Caco-2 (cell line): ENCODE data around the gene CDK18. TPM values are rescaled to one million over a fixed set of nuclear protein-coding genes. Genes with fewer than 3 reads are reported as not detected.

Experiments
- BruUV-seq: library from RNA; stranded (reverse); fragments of 400-500 nt; replicated peaks from 2 replicates; lab custom pipeline; 2021; lab: Mats Ljungman, UMichigan
- CTCF ChIA-PET: fragments of 300-600 bp; sonication (Branson Sonifier 250); formaldehyde crosslinking; loops from one replicate; lab custom pipeline; 2022; ENCODE audit warnings: antibody characterized with exemption; lab: Charles Lee
- POLR2A ChIA-PET: fragments of 300-600 bp; sonication (Branson Sonifier 250); formaldehyde crosslinking; loops from one replicate; lab custom pipeline; 2022; ENCODE audit warnings: antibody characterized with exemption; lab: Charles Lee
- DNase-seq, 2 experiments: peaks; one replicate each; pipeline versions ENCODE4 v3.0.0 to v3.0.0-alpha.2; 2020 to 2022
- H3K27me3 ChIP-seq: replicated peaks from 2 replicates; pipeline ENCODE4 v1.6.0; 2011; ENCODE audit warnings: low read length; ENCODE audit not compliant: control insufficient read depth, insufficient read depth
- H3K36me3 ChIP-seq: 2 replicates; pipeline ENCODE4 v1.5.1; 2011; ENCODE audit warnings: low read length; ENCODE audit not compliant: control insufficient read depth, insufficient read depth
- H3K4me1 ChIP-seq: fragments of 250-450 bp; sonication (Bioruptor Pico); 2 replicates; pipeline ENCODE4 v1.5.1; 2020; ENCODE audit warnings: mild to moderate bottlenecking
- H3K4me3 ChIP-seq: 2 replicates; pipeline ENCODE4 v1.5.1; 2011; ENCODE audit warnings: low read depth, mild to moderate bottlenecking, control low read depth, low read length
- H3K9me3 ChIP-seq: fragments of 250-450 bp; sonication (Bioruptor Pico); 2 replicates; pipeline ENCODE4 v1.5.1; 2020; ENCODE audit warnings: mild to moderate bottlenecking, moderate library complexity
- H3K27ac Mint-ChIP-seq: one replicate; pipeline ENCODE4 v1.8.0; 2022; ENCODE audit warnings: mixed read lengths; ENCODE audit not compliant: unreplicated experiment
- H3K27me3 Mint-ChIP-seq: one replicate; pipeline ENCODE4 v1.8.0; 2022; ENCODE audit warnings: mixed read lengths; ENCODE audit not compliant: insufficient read depth, unreplicated experiment
- H3K36me3 Mint-ChIP-seq: one replicate; pipeline ENCODE4 v1.8.0; 2022; ENCODE audit warnings: mild to moderate bottlenecking, mixed read lengths; ENCODE audit not compliant: insufficient read depth, unreplicated experiment
- H3K4me1 Mint-ChIP-seq: one replicate; pipeline ENCODE4 v1.8.0; 2022; ENCODE audit warnings: low read depth, mixed read lengths; ENCODE audit not compliant: unreplicated experiment
- H3K4me3 Mint-ChIP-seq: one replicate; pipeline ENCODE4 v1.8.0; 2022; ENCODE audit warnings: mild to moderate bottlenecking, moderate library complexity, mixed read lengths; ENCODE audit not compliant: unreplicated experiment
- H3K9me3 Mint-ChIP-seq: one replicate; pipeline ENCODE4 v1.8.0; 2022; ENCODE audit warnings: mixed read lengths; ENCODE audit not compliant: unreplicated experiment
- intact Hi-C: fragments of 100-400 bp; cut with micrococcal nuclease; formaldehyde crosslinking; loops from one replicate; pipeline ENCODE4 v1.10.0; 2022; ENCODE audit not compliant: unreplicated experiment
- total RNA-seq: library from RNA; stranded (reverse); gene quantifications from 2 replicates; pipeline ENCODE4 v1.2.3, GENCODE V29; 2022
- TF ChIP-seq, protein P1 (sequence below), 2 experiments: fragments of 200-600 bp in 1 of 2; IDR thresholded peaks; 1 replicate in 1 of 2; 2 replicates in 1 of 2; pipeline versions ENCODE4 v1.5.1 to v1.8.0; 2011 to 2022; ENCODE audit warnings: antibody characterized with exemption in 1 of 2, control low read depth in 1 of 2, inconsistent platforms in 1 of 2, low read depth in 1 of 2, low read length in 1 of 2, mild to moderate bottlenecking in 1 of 2, moderate library complexity in 1 of 2; ENCODE audit not compliant: insufficient read depth in 1 of 2, severe bottlenecking in 1 of 2, unreplicated experiment in 1 of 2

CDK18 gene
- total RNA-seq, 1 experiment from 2014 or later = 17.0 TPM

DNA sequence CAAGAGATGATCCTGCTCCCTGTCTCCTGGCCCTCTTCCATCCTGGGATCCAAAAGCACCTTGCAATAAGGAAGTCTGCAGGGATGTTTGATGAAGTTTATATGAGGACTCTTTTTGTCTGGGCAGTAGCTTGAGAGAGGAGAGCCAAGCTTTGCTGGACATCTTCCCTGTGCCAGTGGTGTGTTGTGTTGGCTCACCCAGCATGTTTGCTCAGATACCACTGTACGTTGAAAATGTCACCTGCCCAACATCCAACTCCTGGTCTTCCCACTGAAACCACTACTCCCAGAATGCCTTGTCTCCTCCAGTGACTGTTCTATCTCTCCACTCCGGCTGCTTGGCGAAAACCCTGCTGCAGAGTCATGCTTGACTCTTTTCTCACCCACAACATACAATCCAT is 12.8 kb downstream of the CDK18 start:
- H3K36me3 Mint-ChIP-seq = peaks cover 5% of the 10 kb centered on the region
- H3K4me1 Mint-ChIP-seq = peaks cover 6% of the 10 kb centered on the region
- no peaks in the 10 kb centered on the region for H3K9me3 Mint-ChIP-seq
- TF ChIP-seq, protein P1, sequence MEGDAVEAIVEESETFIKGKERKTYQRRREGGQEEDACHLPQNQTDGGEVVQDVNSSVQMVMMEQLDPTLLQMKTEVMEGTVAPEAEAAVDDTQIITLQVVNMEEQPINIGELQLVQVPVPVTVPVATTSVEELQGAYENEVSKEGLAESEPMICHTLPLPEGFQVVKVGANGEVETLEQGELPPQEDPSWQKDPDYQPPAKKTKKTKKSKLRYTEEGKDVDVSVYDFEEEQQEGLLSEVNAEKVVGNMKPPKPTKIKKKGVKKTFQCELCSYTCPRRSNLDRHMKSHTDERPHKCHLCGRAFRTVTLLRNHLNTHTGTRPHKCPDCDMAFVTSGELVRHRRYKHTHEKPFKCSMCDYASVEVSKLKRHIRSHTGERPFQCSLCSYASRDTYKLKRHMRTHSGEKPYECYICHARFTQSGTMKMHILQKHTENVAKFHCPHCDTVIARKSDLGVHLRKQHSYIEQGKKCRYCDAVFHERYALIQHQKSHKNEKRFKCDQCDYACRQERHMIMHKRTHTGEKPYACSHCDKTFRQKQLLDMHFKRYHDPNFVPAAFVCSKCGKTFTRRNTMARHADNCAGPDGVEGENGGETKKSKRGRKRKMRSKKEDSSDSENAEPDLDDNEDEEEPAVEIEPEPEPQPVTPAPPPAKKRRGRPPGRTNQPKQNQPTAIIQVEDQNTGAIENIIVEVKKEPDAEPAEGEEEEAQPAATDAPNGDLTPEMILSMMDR (IDR thresholded peaks at IDR 0.05; ENCODE audit: insufficient read depth in 1 of 2, low read depth in 1 of 2, low read length in 1 of 2, severe bottlenecking in 1 of 2, unreplicated experiment in 1 of 2) = no peak
- intact Hi-C loops = no loop called here
- BruUV-seq = no TSS peak
- Histone ChIP-seq H3K27me3 (no peaks in the 10 kb centered on the region), H3K4me1 (no peaks in the 10 kb centered on the region), H3K9me3 (no peaks in the 10 kb centered on the region), H3K36me3 (0 out of 2 replicates have a peak, but pooled peaks cover 2% of the 10 kb centered on the region), H3K4me3 (no peak overlapping the region)
- POLR2A ChIA-PET = no interaction called here
- peaks cover 2% of the 10 kb centered on the region for H3K27me3 Mint-ChIP-seq
- CTCF ChIA-PET = interaction anchor here (1.1 kb wide), 1 partner anchor 32 kb away, joined by 5 read pairs; no protein-coding TSS in a partner anchor
- no peak overlapping the region for H3K27ac Mint-ChIP-seq
- H3K4me3 Mint-ChIP-seq = no peak overlapping the region
- no peak for DNase-seq

DNA sequence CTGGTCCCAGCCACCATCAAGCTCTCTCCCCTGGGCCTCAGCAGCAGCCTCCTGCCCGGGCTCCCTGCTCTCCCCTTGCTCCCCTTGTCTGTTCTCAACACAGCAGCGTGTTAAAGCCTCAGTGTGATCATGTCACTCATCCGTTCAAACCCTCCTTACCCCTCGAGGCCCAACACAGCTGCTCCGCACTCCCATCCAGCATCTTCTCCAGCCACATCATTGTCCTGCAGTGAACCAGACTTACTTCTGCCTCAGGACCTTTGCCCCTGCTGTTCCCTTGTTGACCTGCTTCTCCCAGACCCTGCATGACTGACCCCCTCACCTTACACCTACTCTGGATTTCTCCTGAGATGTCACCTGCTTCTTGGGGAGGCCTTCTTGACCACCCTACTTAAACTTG is 13.3 kb downstream of the CDK18 start:
- Mint-ChIP-seq H3K27ac (no peak overlapping the region), H3K4me1 (peaks cover 6% of the 10 kb centered on the region), H3K9me3 (no peaks in the 10 kb centered on the region), H3K36me3 (peaks cover 5% of the 10 kb centered on the region), H3K27me3 (peaks cover 2% of the 10 kb centered on the region), H3K4me3 (no peak overlapping the region)
- TF ChIP-seq, protein P1 (IDR thresholded peaks at IDR 0.05; ENCODE audit: insufficient read depth in 1 of 2, low read depth in 1 of 2, low read length in 1 of 2, severe bottlenecking in 1 of 2, unreplicated experiment in 1 of 2) = no peak
- Histone ChIP-seq H3K9me3 (no peaks in the 10 kb centered on the region), H3K4me1 (no peaks in the 10 kb centered on the region), H3K27me3 (no peaks in the 10 kb centered on the region), H3K36me3 (0 out of 2 replicates have a peak, but pooled peaks cover 2% of the 10 kb centered on the region), H3K4me3 (no peak overlapping the region)
- POLR2A ChIA-PET = no interaction called here
- DNase-seq = no peak
- CTCF ChIA-PET = interaction anchor here (1.1 kb wide), 1 partner anchor 32 kb away, joined by 5 read pairs; no protein-coding TSS in a partner anchor
- no TSS peak for BruUV-seq
- intact Hi-C loops = no loop called here

DNA sequence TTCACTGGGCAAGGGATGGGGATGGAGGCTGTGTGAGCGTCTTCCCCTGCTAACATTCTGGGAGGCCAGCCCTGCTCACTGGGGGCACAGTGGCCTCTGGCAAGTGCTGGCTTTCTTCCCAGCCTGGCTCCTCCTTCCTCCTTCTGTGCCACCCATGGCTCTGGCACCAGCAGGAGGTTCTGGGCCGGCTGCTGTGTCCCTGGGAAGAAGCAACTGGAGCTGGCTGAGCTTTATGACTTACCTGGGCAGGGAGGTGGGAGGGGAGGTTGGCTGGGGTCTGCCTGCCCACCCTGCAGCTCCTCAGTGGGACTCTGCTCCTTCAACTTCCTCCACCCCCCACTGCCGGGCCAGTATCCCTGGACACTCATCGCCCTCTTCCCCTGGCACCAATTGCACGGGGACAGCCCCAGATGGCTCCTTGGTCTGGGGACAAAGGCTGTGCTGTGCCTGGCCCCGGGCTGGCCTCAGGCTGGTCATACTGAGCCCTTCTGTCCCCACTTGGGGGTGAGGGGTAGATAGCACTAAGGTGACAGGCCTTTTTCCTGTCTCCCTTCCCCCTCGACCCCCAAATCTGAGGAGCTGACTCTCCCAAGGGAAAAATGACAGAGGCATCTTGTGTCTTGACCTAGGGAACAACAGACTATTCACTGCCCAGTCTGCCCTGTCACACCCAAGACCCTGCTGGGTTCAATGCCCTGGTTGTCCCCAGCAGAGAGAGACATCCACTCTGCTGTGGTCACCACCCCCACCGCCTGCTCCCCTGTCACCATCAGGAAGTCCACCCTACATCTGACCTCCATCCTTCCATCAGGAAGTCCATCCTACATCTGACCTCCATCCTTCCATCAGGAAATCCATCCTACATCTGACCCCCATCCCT is 14.4 kb downstream of the CDK18 start:
- no peak for DNase-seq
- Histone ChIP-seq H3K27me3 (no peaks in the 10 kb centered on the region), H3K36me3 (0 out of 2 replicates have a peak, but pooled peaks cover 2% of the 10 kb centered on the region), H3K4me1 (no peaks in the 10 kb centered on the region), H3K9me3 (no peaks in the 10 kb centered on the region), H3K4me3 (no peak overlapping the region)
- H3K36me3 Mint-ChIP-seq = peaks cover 5% of the 10 kb centered on the region
- no TSS peak for BruUV-seq
- H3K27me3 Mint-ChIP-seq = peaks cover 2% of the 10 kb centered on the region
- no peaks in the 10 kb centered on the region for H3K9me3 Mint-ChIP-seq
- no peak overlapping the region for H3K4me3 Mint-ChIP-seq
- ChIA-PET POLR2A (no interaction called here), CTCF (interaction anchor here (1.0 kb wide), 1 partner anchor 33 kb away, joined by 3 read pairs; no protein-coding TSS in a partner anchor)
- TF ChIP-seq, protein P1 (IDR thresholded peaks at IDR 0.05; ENCODE audit: insufficient read depth in 1 of 2, low read depth in 1 of 2, low read length in 1 of 2, severe bottlenecking in 1 of 2, unreplicated experiment in 1 of 2) = no peak
- intact Hi-C loops = no loop called here
- no peak overlapping the region for H3K27ac Mint-ChIP-seq
- H3K4me1 Mint-ChIP-seq = peaks cover 6% of the 10 kb centered on the region
